SK-N-SH treated with all-trans-retinoic acid at 6 μM for 48 hours (cell line): Measurements from ENCODE around the gene KBTBD12.

Experiments used
- ATAC-seq: fragments of 200-7000 bp; cut with Tn5 transposase; 3 replicates; pipeline ENCODE4 v1.9.1; 2020; ENCODE audit warnings: mild to moderate bottlenecking, moderate library complexity
- ARNTL ChIP-seq: fragments of 450-650 bp; formaldehyde crosslinking; IDR thresholded peaks from 2 replicates; pipeline ENCODE4 v1.5.0; 2020; ENCODE audit warnings: low read depth, mild to moderate bottlenecking, moderate library complexity, borderline replicate concordance
- BACH2 ChIP-seq: fragments of 250-450 bp; sonication (Bioruptor Pico); IDR thresholded peaks from 2 replicates; pipeline ENCODE4 v1.9.0; 2021; ENCODE audit warnings: mild to moderate bottlenecking, borderline replicate concordance
- ESRRG ChIP-seq: fragments of 250-450 bp; sonication (Bioruptor Pico); IDR thresholded peaks from 2 replicates; pipeline ENCODE4 v1.6.1; 2021; ENCODE audit warnings: mild to moderate bottlenecking
- ISL1 ChIP-seq: fragments of 250-450 bp; sonication (Bioruptor Pico); IDR thresholded peaks from 2 replicates; pipeline ENCODE4 v2.1.2; 2022; ENCODE audit warnings: mild to moderate bottlenecking, moderate library complexity
- OSR1 ChIP-seq: fragments of 250-450 bp; sonication (Bioruptor Pico); IDR thresholded peaks from 2 replicates; pipeline ENCODE4 v1.8.0; 2022; ENCODE audit warnings: moderate library complexity, mild to moderate bottlenecking, inconsistent platforms
- PPARA ChIP-seq: fragments of 250-450 bp; sonication (Bioruptor Pico); IDR thresholded peaks from 2 replicates; pipeline ENCODE4 v1.5.0; 2020; ENCODE audit warnings: mild to moderate bottlenecking, borderline replicate concordance
- RARB ChIP-seq: fragments of 250-450 bp; sonication (Bioruptor Pico); IDR thresholded peaks from 2 replicates; pipeline ENCODE4 v1.8.0; 2021; ENCODE audit warnings: mild to moderate bottlenecking, moderate library complexity
- SNAI2 ChIP-seq: fragments of 250-450 bp; sonication (Bioruptor Pico); IDR thresholded peaks from 2 replicates; pipeline ENCODE4 v1.5.0; 2020; ENCODE audit warnings: mild to moderate bottlenecking, moderate library complexity
- TCF4 ChIP-seq: fragments of 250-450 bp; sonication (Bioruptor Pico); IDR thresholded peaks from 2 replicates; pipeline ENCODE4 v1.8.0; 2021; ENCODE audit warnings: mild to moderate bottlenecking, moderate library complexity, borderline replicate concordance
- TOX ChIP-seq: fragments of 250-450 bp; sonication (Bioruptor Pico); IDR thresholded peaks from 2 replicates; pipeline ENCODE4 v1.8.0; 2021; ENCODE audit warnings: mild to moderate bottlenecking, moderate library complexity, borderline replicate concordance
- ZC3H10 ChIP-seq: fragments of 250-450 bp; sonication (Bioruptor Pico); IDR thresholded peaks from 2 replicates; pipeline ENCODE4 v1.5.1; 2021; ENCODE audit warnings: mild to moderate bottlenecking, moderate library complexity
- ZFP3 ChIP-seq: fragments of 250-450 bp; sonication (Bioruptor Pico); IDR thresholded peaks from 2 replicates; pipeline ENCODE4 v1.5.0; 2020; ENCODE audit warnings: mild to moderate bottlenecking, moderate library complexity
- ZFP30 ChIP-seq: fragments of 450-650 bp; formaldehyde crosslinking; IDR thresholded peaks from 2 replicates; pipeline ENCODE4 v1.5.0; 2022; ENCODE audit warnings: mild to moderate bottlenecking, moderate library complexity
- ZNF565 ChIP-seq: fragments of 450-650 bp; formaldehyde crosslinking; conservative IDR thresholded peaks from 2 replicates; pipeline ENCODE4 v1.5.0; 2020; ENCODE audit warnings: low read depth, mild to moderate bottlenecking, moderate library complexity
- ZNF8 ChIP-seq: fragments of 450-650 bp; formaldehyde crosslinking; IDR thresholded peaks from 2 replicates; pipeline ENCODE4 v1.5.0; 2020; ENCODE audit warnings: mild to moderate bottlenecking, moderate library complexity
- TF ChIP-seq, protein P1 (sequence below): fragments of 250-450 bp; sonication (Bioruptor Pico); IDR thresholded peaks from 2 replicates; pipeline ENCODE4 v1.8.0; 2021; ENCODE audit warnings: low read depth, mild to moderate bottlenecking, moderate library complexity, borderline replicate concordance
- TF ChIP-seq, protein P2 (sequence below): fragments of 250-450 bp; sonication (Bioruptor Pico); IDR thresholded peaks from 2 replicates; pipeline ENCODE4 v1.8.0; 2020; ENCODE audit warnings: mild to moderate bottlenecking, moderate library complexity, borderline replicate concordance
- TF ChIP-seq, protein P3 (sequence below): fragments of 250-450 bp; sonication (Bioruptor Pico); IDR thresholded peaks from 2 replicates; pipeline ENCODE4 v1.5.1; 2021; ENCODE audit warnings: mild to moderate bottlenecking, moderate library complexity
- TF ChIP-seq, protein P4 (sequence below): fragments of 250-450 bp; sonication (Bioruptor Pico); IDR thresholded peaks from 2 replicates; pipeline ENCODE4 v1.5.1; 2020; ENCODE audit warnings: low read depth, mild to moderate bottlenecking, moderate library complexity
- TF ChIP-seq, protein P5 (sequence below): fragments of 250-450 bp; sonication (Bioruptor Pico); IDR thresholded peaks from 2 replicates; pipeline ENCODE4 v1.5.0; 2020; ENCODE audit warnings: mild to moderate bottlenecking, moderate library complexity

The KBTBD12 gene

DNA sequence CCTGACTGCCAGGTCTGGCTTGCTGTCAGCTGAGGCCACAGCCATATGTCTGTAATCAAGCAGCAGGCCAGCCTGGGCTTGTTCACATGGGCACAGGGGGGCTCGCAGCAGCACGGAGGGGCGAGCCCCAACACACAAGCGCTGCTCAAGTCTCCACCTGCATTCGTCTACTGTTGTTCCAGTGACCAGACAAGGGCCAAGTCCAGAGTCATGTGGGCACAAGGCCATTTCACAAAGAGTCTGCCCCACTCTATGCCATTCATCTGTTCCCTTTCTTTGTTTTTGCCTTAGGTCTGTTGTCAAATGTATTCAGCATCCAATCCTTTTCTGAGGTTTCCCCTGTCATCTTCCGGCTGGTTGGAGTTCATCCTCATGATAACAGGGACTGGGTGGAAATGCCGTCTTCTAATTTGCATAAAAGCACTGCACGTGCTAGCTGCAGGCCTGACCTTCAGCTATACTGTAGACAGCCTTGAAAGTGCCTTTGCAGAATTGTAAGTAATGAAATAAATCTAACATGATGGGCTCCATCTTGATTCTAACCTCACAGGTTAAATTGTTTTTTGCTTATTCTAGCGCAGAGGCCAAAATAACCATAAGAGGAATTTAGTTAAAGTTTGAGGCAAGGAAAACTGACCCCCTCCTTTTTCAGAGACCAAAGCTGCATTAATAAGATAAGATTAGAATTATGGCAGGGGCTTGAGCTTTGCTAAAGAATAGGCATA lies 28.6 kb upstream of the KBTBD12 start:
- TF ChIP-seq, protein P1, sequence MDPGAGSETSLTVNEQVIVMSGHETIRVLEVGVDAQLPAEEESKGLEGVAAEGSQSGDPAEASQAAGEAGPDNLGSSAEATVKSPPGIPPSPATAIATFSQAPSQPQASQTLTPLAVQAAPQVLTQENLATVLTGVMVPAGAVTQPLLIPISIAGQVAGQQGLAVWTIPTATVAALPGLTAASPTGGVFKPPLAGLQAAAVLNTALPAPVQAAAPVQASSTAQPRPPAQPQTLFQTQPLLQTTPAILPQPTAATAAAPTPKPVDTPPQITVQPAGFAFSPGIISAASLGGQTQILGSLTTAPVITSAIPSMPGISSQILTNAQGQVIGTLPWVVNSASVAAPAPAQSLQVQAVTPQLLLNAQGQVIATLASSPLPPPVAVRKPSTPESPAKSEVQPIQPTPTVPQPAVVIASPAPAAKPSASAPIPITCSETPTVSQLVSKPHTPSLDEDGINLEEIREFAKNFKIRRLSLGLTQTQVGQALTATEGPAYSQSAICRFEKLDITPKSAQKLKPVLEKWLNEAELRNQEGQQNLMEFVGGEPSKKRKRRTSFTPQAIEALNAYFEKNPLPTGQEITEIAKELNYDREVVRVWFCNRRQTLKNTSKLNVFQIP (CRISPR knock-in tag): no peak
- TF ChIP-seq ZFP3 (no peak), ISL1 (no peak), ZC3H10 (CRISPR knock-in tag) (no peak), ZNF8 (no peak), PPARA (CRISPR knock-in tag) (no peak)
- ATAC-seq: no peak

DNA sequence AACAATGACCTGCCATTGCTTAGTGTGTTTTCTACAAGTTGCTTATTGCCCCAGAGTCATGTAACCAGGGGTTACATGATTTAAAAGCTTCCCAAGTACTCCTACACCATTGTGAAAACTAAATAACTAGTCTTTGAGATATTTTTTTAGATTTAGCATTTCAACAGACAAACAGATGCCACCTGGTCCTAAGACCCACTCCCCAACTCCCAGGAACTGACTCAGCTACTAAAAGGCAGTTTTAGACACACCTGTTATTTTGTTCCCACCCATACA lies 28.1 kb upstream of the KBTBD12 start:
- TF ChIP-seq TCF4 (CRISPR knock-in tag) (no peak), ISL1 (no peak), RARB (CRISPR knock-in tag) (no peak), ESRRG (CRISPR knock-in tag) (no peak), ZFP30 (CRISPR knock-in tag) (no peak), BACH2 (no peak), SNAI2 (CRISPR knock-in tag) (no peak), ARNTL (CRISPR knock-in tag) (no peak), OSR1 (CRISPR knock-in tag) (no peak)
- TF ChIP-seq, protein P2, sequence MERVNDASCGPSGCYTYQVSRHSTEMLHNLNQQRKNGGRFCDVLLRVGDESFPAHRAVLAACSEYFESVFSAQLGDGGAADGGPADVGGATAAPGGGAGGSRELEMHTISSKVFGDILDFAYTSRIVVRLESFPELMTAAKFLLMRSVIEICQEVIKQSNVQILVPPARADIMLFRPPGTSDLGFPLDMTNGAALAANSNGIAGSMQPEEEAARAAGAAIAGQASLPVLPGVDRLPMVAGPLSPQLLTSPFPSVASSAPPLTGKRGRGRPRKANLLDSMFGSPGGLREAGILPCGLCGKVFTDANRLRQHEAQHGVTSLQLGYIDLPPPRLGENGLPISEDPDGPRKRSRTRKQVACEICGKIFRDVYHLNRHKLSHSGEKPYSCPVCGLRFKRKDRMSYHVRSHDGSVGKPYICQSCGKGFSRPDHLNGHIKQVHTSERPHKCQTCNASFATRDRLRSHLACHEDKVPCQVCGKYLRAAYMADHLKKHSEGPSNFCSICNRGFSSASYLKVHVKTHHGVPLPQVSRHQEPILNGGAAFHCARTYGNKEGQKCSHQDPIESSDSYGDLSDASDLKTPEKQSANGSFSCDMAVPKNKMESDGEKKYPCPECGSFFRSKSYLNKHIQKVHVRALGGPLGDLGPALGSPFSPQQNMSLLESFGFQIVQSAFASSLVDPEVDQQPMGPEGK: no peak
- TF ChIP-seq, protein P1 (CRISPR knock-in tag): no peak
- TF ChIP-seq, protein P3, sequence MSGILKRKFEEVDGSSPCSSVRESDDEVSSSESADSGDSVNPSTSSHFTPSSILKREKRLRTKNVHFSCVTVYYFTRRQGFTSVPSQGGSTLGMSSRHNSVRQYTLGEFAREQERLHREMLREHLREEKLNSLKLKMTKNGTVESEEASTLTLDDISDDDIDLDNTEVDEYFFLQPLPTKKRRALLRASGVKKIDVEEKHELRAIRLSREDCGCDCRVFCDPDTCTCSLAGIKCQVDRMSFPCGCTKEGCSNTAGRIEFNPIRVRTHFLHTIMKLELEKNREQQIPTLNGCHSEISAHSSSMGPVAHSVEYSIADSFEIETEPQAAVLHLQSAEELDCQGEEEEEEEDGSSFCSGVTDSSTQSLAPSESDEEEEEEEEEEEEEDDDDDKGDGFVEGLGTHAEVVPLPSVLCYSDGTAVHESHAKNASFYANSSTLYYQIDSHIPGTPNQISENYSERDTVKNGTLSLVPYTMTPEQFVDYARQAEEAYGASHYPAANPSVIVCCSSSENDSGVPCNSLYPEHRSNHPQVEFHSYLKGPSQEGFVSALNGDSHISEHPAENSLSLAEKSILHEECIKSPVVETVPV (CRISPR knock-in tag): no peak
- TF ChIP-seq, protein P4, sequence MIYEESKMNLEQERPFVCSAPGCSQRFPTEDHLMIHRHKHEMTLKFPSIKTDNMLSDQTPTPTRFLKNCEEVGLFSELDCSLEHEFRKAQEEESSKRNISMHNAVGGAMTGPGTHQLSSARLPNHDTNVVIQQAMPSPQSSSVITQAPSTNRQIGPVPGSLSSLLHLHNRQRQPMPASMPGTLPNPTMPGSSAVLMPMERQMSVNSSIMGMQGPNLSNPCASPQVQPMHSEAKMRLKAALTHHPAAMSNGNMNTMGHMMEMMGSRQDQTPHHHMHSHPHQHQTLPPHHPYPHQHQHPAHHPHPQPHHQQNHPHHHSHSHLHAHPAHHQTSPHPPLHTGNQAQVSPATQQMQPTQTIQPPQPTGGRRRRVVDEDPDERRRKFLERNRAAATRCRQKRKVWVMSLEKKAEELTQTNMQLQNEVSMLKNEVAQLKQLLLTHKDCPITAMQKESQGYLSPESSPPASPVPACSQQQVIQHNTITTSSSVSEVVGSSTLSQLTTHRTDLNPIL (CRISPR knock-in tag): no peak
- TF ChIP-seq, all 23 proteins: peak for 0
- no peak for ATAC-seq

DNA sequence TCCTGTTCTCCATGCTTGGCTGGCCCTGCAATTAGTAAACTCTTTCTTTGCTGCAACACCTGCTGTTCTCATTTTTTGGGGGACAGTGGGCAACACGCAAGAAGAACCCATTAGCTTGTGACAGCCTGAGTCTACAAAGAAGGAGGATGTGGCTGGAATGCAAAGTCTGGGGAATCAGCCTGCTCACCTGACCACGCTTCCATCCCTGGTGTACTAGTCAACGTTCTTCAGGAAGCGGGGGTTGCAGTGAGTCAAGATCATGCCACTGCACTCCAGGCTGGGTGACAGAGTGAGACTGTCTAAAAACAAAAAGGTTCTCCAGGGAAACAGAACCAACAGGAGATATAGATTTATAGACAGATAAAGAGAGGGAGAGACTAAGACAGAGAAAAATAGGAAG lies 27.7 kb upstream of the KBTBD12 start:
- TF ChIP-seq, protein P3 (CRISPR knock-in tag): no peak
- TF ChIP-seq ISL1 (no peak), TOX (CRISPR knock-in tag) (no peak), ESRRG (CRISPR knock-in tag) (no peak), ZNF565 (CRISPR knock-in tag) (no peak), OSR1 (CRISPR knock-in tag) (no peak), ZC3H10 (CRISPR knock-in tag) (no peak), ARNTL (CRISPR knock-in tag) (no peak)
- TF ChIP-seq, protein P1 (CRISPR knock-in tag): no peak
- TF ChIP-seq, protein P5, sequence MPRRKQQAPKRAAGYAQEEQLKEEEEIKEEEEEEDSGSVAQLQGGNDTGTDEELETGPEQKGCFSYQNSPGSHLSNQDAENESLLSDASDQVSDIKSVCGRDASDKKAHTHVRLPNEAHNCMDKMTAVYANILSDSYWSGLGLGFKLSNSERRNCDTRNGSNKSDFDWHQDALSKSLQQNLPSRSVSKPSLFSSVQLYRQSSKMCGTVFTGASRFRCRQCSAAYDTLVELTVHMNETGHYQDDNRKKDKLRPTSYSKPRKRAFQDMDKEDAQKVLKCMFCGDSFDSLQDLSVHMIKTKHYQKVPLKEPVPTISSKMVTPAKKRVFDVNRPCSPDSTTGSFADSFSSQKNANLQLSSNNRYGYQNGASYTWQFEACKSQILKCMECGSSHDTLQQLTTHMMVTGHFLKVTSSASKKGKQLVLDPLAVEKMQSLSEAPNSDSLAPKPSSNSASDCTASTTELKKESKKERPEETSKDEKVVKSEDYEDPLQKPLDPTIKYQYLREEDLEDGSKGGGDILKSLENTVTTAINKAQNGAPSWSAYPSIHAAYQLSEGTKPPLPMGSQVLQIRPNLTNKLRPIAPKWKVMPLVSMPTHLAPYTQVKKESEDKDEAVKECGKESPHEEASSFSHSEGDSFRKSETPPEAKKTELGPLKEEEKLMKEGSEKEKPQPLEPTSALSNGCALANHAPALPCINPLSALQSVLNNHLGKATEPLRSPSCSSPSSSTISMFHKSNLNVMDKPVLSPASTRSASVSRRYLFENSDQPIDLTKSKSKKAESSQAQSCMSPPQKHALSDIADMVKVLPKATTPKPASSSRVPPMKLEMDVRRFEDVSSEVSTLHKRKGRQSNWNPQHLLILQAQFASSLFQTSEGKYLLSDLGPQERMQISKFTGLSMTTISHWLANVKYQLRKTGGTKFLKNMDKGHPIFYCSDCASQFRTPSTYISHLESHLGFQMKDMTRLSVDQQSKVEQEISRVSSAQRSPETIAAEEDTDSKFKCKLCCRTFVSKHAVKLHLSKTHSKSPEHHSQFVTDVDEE (CRISPR knock-in tag): no peak
- TF ChIP-seq, protein P2: no peak
- no peak for ATAC-seq
